Psoas muscle (tissue), 8 donors: ENCODE results near the gene PKIG. TPM values are rescaled to one million over a fixed set of nuclear protein-coding genes. Genes with fewer than 3 reads are reported as not detected.

Experiments used
- ATAC-seq, 4 donors: fragments of 200-7000 bp; cut with Tn5 transposase; one replicate each; pipeline ENCODE4 v1.9.1; 2020; ENCODE audit warnings: moderate library complexity in 3 of 4, mild to moderate bottlenecking in 2 of 4
- DNase-seq, 2 donors: peaks; one replicate each; pipeline ENCODE4 v3.0.0-alpha.2; 2020
- H3K27ac ChIP-seq: fragments of 200-600 bp; one replicate; pipeline ENCODE4 v1.8.0; 2022
- H3K27me3 ChIP-seq, 3 donors: fragments of 200-600 bp in 1 of 3; one replicate each; pipeline versions ENCODE4 v1.6.1 to v1.8.0; 2013 to 2022; ENCODE audit warnings: low read length in 2 of 3, mild to moderate bottlenecking in 2 of 3, moderate library complexity in 1 of 3; ENCODE audit not compliant: insufficient read depth in 3 of 3
- H3K36me3 ChIP-seq, 2 donors: fragments of 200-600 bp in 1 of 2; one replicate each; pipeline versions ENCODE4 v1.6.1 to v1.8.0; 2013 to 2022; ENCODE audit warnings: low read depth in 1 of 2, mild to moderate bottlenecking in 1 of 2, moderate library complexity in 1 of 2; ENCODE audit not compliant: insufficient read depth in 1 of 2
- H3K4me1 ChIP-seq: fragments of 200-600 bp; one replicate; pipeline ENCODE4 v1.8.0; 2022
- H3K4me3 ChIP-seq: fragments of 200-600 bp; one replicate; pipeline ENCODE4 v1.8.0; 2022; ENCODE audit warnings: mild to moderate bottlenecking
- H3K9me3 ChIP-seq: fragments of 200-600 bp; one replicate; pipeline ENCODE4 v1.8.0; 2022
- WGBS, 3 donors: extraction: QIAGEN DNeasy Blood & Tissue Kit; methylation state at CpG; one replicate each; pipeline versions ENCODE4 v1.1.6 to v1.1.7; 2013; 5-methylcytosine and 5-hydroxymethylcytosine counted together
- intact Hi-C, 2 donors: fragments of 100-400 bp; cut with DNase I; formaldehyde crosslinking; loops; one replicate each; pipeline versions ENCODE4 v1.11.0 to v1.14.2; 2022
- polyA plus RNA-seq, 3 donors: library from polyadenylated mRNA; stranded (reverse); fragments of 200-250 nt; gene quantifications; one replicate each; pipeline ENCODE4 v1.2.3, GENCODE V29; 2013
- total RNA-seq, 4 donors: library from RNA; stranded (reverse); fragmentation: NEBNext Ultra II Directional in 2 of 4; extraction: Animal tissue kit (Norgen Biotek cat#: 25700) in 2 of 4; gene quantifications; one replicate each; pipeline versions ENCODE4 v1.2.1 to v1.2.4, GENCODE V29; 2021 to 2023
- TF ChIP-seq, protein P1 (sequence below): fragments of 200-600 bp; IDR thresholded peaks from one replicate; pipeline ENCODE4 v1.8.0; 2022; ENCODE audit warnings: antibody characterized with exemption
- donor health status: healthy with polysubstance abuse.
- donor health status: DM: no; HTN: no; CAD: no; lungs with moderate emphysema.
- donor health status: Bipolar disorder and iron deficiency.
- donor health status: healthy.
- donor health status: DM: yes; HTN: yes; CAD: no.
- donor health status: DM: no; HTN: no; CAD: no.
- donor health status: DM: no; HTN: no; CAD: no.
- donor health status: DM: yes; HTN: yes; CAD: no.

Gene PKIG
- total and polyA plus RNA-seq, 7 donors = 33.5 to 134 (median 105) TPM

DNA sequence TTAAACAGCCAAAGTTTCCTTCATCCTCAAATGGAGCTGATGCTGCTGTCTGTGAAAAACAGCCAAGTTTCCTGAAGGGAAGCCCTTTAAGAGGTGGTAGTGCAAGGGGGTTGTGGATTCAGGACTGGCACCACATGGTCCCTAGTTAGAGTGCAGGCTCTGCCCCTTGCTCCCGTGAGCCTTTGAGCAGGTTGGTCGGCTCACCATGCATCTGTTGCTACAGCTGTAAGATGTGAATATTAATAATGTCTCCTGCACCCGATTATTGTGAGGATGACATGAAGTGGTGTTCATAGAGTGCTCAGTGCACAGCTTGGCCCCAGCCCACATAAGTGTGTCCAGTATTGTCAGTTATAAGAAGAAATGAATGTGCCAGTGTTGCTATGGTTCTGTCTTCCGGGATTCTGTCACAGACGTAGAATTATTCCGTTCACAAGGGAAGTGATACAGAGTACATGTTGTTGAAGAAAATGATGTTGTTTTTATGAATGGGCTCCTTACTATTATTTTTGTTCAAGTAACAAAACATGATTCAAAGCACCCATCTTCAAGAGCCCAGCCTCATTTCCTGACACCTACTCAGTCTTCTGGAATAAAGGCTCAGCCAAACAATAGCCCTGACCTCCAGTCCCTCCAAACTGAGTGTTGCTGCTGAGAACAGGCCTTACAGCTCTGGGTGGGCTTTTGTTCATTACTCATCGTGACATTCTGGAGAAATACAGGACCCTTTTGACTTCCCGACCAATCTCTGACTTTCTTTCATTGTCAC is 2.9 kb upstream of the PKIG start:
- DNase-seq (no peak), ATAC-seq (no peak)
- TF ChIP-seq, protein P1, sequence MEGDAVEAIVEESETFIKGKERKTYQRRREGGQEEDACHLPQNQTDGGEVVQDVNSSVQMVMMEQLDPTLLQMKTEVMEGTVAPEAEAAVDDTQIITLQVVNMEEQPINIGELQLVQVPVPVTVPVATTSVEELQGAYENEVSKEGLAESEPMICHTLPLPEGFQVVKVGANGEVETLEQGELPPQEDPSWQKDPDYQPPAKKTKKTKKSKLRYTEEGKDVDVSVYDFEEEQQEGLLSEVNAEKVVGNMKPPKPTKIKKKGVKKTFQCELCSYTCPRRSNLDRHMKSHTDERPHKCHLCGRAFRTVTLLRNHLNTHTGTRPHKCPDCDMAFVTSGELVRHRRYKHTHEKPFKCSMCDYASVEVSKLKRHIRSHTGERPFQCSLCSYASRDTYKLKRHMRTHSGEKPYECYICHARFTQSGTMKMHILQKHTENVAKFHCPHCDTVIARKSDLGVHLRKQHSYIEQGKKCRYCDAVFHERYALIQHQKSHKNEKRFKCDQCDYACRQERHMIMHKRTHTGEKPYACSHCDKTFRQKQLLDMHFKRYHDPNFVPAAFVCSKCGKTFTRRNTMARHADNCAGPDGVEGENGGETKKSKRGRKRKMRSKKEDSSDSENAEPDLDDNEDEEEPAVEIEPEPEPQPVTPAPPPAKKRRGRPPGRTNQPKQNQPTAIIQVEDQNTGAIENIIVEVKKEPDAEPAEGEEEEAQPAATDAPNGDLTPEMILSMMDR = no peak
- Histone ChIP-seq H3K27me3 (no peaks in the 10 kb centered on the region), H3K4me3 (no peak overlapping the region), H3K4me1 (peaks cover 46% of the 10 kb centered on the region), H3K27ac (peak overlapping the region; percentile 96), H3K36me3 (no peaks in the 10 kb centered on the region), H3K9me3 (no peaks in the 10 kb centered on the region)
- 62 to 70% (median 67%) methylated on average over 8 of the region's 8 CpGs for WGBS, 3 donors
- intact Hi-C loops = loop anchor here (5.0 kb wide), 2 partner anchors 33 to 57 kb away; partner anchors contain the start of gene SERINC3 (in 1 of the 2)

DNA sequence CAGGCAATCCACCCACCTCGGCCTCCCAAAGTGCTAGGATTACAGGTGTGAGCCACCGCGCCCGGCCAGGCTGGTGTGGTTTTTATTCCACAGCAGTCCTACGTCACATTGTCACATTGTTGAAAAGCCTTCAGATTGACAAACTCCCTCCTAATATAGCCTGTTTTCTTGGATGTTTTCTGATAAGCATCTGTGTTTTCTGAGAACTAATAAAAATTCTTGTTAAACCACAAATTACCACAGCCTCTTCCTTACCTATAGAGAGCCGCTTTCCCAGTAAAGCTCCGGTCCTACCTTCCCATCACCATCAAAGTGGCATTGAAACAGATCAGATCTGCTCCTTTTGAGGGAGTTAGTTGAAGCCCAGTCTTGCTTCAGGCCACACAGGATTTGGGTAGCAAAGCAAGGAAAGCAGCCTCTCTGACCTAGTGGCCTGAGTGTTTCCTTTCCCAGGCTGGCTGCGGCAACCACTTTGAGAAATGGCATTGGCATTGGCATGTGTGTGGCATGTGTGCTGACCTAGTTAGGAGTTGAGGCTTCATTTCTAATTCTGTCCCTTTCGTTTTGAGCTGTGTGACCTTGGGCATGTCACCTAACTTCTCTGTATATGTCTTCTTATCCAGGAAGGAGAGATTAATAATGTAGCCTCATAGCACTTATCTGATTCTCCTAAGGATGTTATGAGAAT is 1.7 kb upstream of the PKIG start:
- H3K4me3 ChIP-seq = no peak overlapping the region
- intact Hi-C loops = loop anchor here in 1 of 2 donors (5.0 kb wide), 1 partner anchor 58 kb away; the partner anchor contains the start of gene SERINC3
- 61 to 74% (median 67%) methylated on average over 9 of the region's 9 CpGs for WGBS, 3 donors
- peaks cover 59% of the 10 kb centered on the region for H3K4me1 ChIP-seq
- no peaks in the 10 kb centered on the region for H3K36me3 ChIP-seq
- ATAC-seq = peak; percentile 57 to 71 (median 65)
- TF ChIP-seq, protein P1 = no peak
- H3K9me3 ChIP-seq = no peaks in the 10 kb centered on the region
- DNase-seq = peak; percentile 36 to 63
- H3K27me3 ChIP-seq = no peaks in the 10 kb centered on the region
- peak overlapping the region; percentile 96 for H3K27ac ChIP-seq

DNA sequence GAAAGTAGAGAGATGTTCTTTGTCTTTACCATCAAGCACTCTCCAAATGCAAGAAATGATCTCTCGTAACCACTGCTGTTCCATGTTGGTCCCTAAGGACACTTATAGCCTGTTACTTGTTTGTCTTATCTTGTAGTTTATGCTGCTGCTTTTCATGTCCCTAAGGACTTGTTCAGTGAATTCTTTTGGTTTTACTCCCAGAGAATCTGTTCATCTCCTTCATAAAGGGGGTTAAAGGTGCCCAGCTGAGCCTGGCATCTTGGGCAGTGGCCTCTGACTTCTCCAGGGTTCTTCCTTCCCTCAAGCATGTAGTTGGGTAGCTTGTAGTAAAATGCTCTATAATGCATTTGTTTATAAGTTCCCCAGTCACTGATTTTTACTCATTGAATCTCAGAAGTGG is 864 bp upstream of the PKIG start:
- intact Hi-C loops = loop anchor here in 1 of 2 donors (5.0 kb wide), 1 partner anchor 59 kb away; the partner anchor contains the start of gene SERINC3
- H3K4me3 ChIP-seq = peak overlapping the region; percentile 88
- DNase-seq = no peak

DNA sequence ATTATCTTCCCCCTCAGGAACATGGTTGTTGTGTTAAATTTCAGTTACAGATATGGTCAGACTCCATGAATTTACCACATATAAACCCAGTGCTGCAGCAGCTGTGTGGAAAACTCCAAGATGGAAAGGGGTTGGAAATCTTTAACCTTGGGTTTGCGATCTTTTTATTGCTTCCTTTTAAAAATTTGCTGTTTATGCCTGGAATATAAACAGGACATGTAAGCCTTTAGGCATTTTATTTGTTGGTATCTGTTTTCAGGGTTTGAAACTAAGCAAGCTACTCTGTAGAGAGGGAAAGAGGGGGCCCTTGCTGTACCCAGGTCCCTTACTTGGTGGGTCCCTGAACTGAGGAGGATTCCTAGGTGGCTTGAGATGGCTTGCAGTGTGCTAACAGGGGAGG is 778 bp downstream of the PKIG start:
- peaks cover 0 to 14% of the 10 kb centered on the region in 2 donors for H3K36me3 ChIP-seq
- H3K9me3 ChIP-seq = no peaks in the 10 kb centered on the region
- peak overlapping the region; percentile 88 for H3K4me3 ChIP-seq
- 9 to 33% (median 19%) methylated on average over 1 of the region's 1 CpG for WGBS, 3 donors
- TF ChIP-seq, protein P1 = no peak
- peak overlapping the region; percentile 96 for H3K27ac ChIP-seq
- ATAC-seq = no peak
- H3K4me1 ChIP-seq = peaks cover 63% of the 10 kb centered on the region
- intact Hi-C loops = loop anchor here in 1 of 2 donors (5.0 kb wide), 1 partner anchor 61 kb away; the partner anchor contains the start of gene SERINC3
- no peak for DNase-seq
- no peaks in the 10 kb centered on the region for H3K27me3 ChIP-seq

More for the DNA sequence above, 864 bp upstream of the PKIG start:
- Histone ChIP-seq H3K9me3 (no peaks in the 10 kb centered on the region), H3K36me3 (peaks cover 0 to 5% of the 10 kb centered on the region in 2 donors), H3K27me3 (no peaks in the 10 kb centered on the region), H3K27ac (peak overlapping the region; percentile 96), H3K4me1 (peaks cover 62% of the 10 kb centered on the region)
- TF ChIP-seq, protein P1 = no peak
- WGBS, 3 donors = 65 to 71% (median 69%) methylated on average over 1 of the region's 1 CpG
- no peak for ATAC-seq
